ENCODE data around the gene GAMT. TPM values are rescaled to one million over a fixed set of nuclear protein-coding genes. Genes with fewer than 3 reads are reported as not detected.

Gene GAMT
- total and polyA plus RNA-seq, 2 experiments from 2014 or later = 121 to 170 TPM

DNA sequence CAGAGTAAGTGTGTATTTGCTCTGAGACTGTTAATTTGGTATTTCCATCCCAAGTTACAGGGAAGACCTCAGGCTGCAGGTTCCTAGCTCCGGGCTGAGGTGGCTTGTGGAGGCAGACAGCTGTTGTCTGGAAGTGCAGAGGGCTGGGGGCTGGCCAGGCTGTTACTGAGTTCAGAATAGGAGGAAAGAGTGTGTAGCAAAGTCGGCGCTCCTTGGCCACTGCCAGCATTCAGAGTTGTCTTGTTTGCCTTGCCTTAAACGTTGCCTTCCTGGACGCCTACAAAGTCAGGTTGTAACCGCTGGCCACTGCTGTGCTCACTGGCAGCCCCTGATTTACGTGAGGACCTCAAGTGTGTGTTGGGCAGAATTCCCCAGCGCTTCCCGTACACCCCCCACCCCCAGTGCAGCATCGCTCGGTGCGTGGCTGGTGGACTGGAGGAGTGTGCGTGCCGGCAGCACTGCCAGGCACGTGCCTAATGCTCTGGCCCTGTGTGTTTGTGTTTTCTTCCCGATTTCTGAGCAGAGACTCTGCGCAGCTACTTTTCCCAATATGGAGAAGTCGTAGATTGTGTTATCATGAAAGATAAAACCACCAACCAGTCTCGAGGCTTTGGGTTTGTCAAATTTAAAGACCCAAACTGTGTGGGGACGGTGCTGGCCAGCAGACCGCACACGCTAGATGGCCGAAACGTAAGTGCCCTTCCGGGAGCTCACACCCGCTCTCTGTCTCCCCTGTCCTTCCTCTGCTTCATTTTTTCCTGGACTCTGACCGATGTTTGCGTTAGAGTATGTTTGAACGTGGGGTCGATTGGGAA is 16.5 kb upstream of the GAMT start:
- peaks cover 90% of the 10 kb centered on the region for H3K79me2 ChIP-seq
- peak overlapping the region; percentile 99 for H3K27ac ChIP-seq
- peaks cover 55% of the 10 kb centered on the region for H4K20me1 ChIP-seq (ENCODE audit: insufficient read depth, poor library complexity, severe bottlenecking)
- H3K4me2 ChIP-seq = peak overlapping the region; percentile 75
- no peaks in the 10 kb centered on the region for H3K27me3 ChIP-seq
- TF ChIP-seq, protein P1, sequence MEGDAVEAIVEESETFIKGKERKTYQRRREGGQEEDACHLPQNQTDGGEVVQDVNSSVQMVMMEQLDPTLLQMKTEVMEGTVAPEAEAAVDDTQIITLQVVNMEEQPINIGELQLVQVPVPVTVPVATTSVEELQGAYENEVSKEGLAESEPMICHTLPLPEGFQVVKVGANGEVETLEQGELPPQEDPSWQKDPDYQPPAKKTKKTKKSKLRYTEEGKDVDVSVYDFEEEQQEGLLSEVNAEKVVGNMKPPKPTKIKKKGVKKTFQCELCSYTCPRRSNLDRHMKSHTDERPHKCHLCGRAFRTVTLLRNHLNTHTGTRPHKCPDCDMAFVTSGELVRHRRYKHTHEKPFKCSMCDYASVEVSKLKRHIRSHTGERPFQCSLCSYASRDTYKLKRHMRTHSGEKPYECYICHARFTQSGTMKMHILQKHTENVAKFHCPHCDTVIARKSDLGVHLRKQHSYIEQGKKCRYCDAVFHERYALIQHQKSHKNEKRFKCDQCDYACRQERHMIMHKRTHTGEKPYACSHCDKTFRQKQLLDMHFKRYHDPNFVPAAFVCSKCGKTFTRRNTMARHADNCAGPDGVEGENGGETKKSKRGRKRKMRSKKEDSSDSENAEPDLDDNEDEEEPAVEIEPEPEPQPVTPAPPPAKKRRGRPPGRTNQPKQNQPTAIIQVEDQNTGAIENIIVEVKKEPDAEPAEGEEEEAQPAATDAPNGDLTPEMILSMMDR (IDR thresholded peaks at IDR 0.05; ENCODE audit: poor library complexity) = no peak
- TF ChIP-seq EZH2phosphoT487 (IDR thresholded peaks at IDR 0.05; ENCODE audit: low read depth, severe bottlenecking, unreplicated experiment) (no peak), EZH2 (IDR thresholded peaks at IDR 0.05; ENCODE audit: borderline replicate concordance) (no peak)
- peaks cover 43% of the 10 kb centered on the region for H3K4me1 ChIP-seq (ENCODE audit: insufficient read depth)
- no peaks in the 10 kb centered on the region for H3K9me3 ChIP-seq (ENCODE audit: low read depth)
- WGBS (ENCODE audit: low lambda C conversion rate, missing lambda C conversion rate) = 72% methylated on average over 30 of the region's 30 CpGs
- no peak overlapping the region for H2AFZ ChIP-seq
- H3K36me3 ChIP-seq (replicated peaks; ENCODE audit: insufficient read depth, low read depth) = no peaks in the 10 kb centered on the region
- no peak overlapping the region for H3K4me3 ChIP-seq
- no peak for DNase-seq (ENCODE audit: low spot score)
- H3K9me2 ChIP-seq (replicated peaks; ENCODE audit: insufficient read depth) = no peaks in the 10 kb centered on the region

DNA sequence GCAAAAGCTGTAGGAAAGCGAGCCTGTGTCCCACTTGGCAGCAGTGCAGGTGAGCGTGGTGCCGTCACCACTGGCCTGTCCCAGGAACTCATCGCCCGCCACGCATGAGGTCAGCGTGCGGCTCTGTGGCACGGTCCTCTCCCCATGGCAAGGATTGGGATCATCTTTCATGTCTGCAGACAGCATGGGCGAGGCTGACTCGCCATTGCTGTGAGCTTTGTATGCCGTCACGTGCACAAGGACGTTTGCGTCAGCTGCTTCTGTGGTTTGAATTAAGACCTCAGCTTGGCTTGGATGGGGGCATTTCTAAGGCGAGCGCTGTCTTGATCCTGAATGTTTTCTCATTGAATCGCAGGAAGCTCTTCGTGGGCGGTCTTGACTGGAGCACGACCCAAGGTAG is 15.8 kb upstream of the GAMT start:
- TF ChIP-seq, protein P1 (IDR thresholded peaks at IDR 0.05; ENCODE audit: poor library complexity) = no peak
- no peak for TF ChIP-seq EZH2phosphoT487 (IDR thresholded peaks at IDR 0.05; ENCODE audit: low read depth, severe bottlenecking, unreplicated experiment)
- no peak for TF ChIP-seq EZH2 (IDR thresholded peaks at IDR 0.05; ENCODE audit: borderline replicate concordance)
- no peaks in the 10 kb centered on the region for H3K9me2 ChIP-seq (replicated peaks; ENCODE audit: insufficient read depth)
- 92% methylated on average over 21 of the region's 21 CpGs for WGBS (ENCODE audit: low lambda C conversion rate, missing lambda C conversion rate)
- H3K27ac ChIP-seq = peak overlapping the region; percentile 99
- no peak for DNase-seq (ENCODE audit: low spot score)
- H3K36me3 ChIP-seq (replicated peaks; ENCODE audit: insufficient read depth, low read depth) = no peaks in the 10 kb centered on the region
- H3K27me3 ChIP-seq = no peaks in the 10 kb centered on the region
- H2AFZ ChIP-seq = no peak overlapping the region
- H4K20me1 ChIP-seq (ENCODE audit: insufficient read depth, poor library complexity, severe bottlenecking) = peaks cover 63% of the 10 kb centered on the region
- H3K9me3 ChIP-seq (ENCODE audit: low read depth) = no peaks in the 10 kb centered on the region
- peaks cover 90% of the 10 kb centered on the region for H3K79me2 ChIP-seq
- peak overlapping the region; percentile 75 for H3K4me2 ChIP-seq
- no peak overlapping the region for H3K4me3 ChIP-seq
- H3K4me1 ChIP-seq (ENCODE audit: insufficient read depth) = peaks cover 43% of the 10 kb centered on the region

DNA sequence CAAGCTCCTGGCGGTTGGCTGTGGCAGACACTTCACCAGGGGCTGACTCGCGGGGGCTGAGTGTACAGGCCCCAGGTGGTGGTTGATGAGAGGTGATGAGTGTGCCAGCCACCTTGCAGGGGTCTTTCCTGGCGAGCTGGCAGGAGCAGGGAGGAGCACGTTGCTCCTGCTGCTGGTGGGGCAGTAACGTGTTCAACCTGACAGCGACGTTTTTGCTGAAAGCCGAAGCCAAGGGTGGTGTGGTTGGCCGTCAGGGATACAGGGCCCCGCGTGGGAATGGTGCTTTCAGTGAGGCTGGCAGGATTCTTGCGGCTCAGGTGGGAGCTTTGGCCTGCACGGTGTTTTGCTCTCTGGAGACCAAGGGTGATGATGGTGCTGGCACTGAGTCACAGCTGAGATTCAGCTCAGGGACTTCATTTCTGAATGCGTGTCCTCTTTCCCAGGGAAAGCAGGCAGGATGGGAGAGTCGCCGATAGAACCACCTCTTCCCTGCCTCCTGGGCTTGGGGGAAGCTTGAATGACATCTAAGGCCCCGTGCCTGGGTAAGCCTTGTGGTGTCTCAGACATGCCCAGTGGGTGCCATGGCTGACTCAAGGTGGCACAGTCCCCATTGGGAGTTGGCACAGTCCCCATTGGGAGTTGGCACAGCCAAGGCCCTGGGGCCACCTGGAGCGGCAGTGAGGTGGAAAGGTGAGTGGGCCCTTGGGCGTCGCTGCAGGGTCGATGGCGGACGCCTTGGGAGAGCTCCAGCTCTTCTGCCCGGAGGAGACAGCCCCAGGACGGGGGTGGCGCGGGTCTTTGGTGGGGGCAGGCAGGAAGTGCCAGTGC is 14.9 kb upstream of the GAMT start:
- DNase-seq (ENCODE audit: low spot score) = no peak
- no peaks in the 10 kb centered on the region for H3K9me2 ChIP-seq (replicated peaks; ENCODE audit: insufficient read depth)
- H3K4me1 ChIP-seq (ENCODE audit: insufficient read depth) = peaks cover 52% of the 10 kb centered on the region
- no peaks in the 10 kb centered on the region for H3K27me3 ChIP-seq
- WGBS (ENCODE audit: low lambda C conversion rate, missing lambda C conversion rate) = 85% methylated on average over 28 of the region's 28 CpGs
- H3K9me3 ChIP-seq (ENCODE audit: low read depth) = no peaks in the 10 kb centered on the region
- no peak overlapping the region for H3K4me3 ChIP-seq
- peaks cover 69% of the 10 kb centered on the region for H4K20me1 ChIP-seq (ENCODE audit: insufficient read depth, poor library complexity, severe bottlenecking)
- peak overlapping the region; percentile 99 for H3K27ac ChIP-seq
- H3K36me3 ChIP-seq (replicated peaks; ENCODE audit: insufficient read depth, low read depth) = no peaks in the 10 kb centered on the region
- H3K4me2 ChIP-seq = peak overlapping the region; percentile 75
- peaks cover 90% of the 10 kb centered on the region for H3K79me2 ChIP-seq
- TF ChIP-seq EZH2phosphoT487 (IDR thresholded peaks at IDR 0.05; ENCODE audit: low read depth, severe bottlenecking, unreplicated experiment) (no peak), EZH2 (IDR thresholded peaks at IDR 0.05; ENCODE audit: borderline replicate concordance) (no peak)
- TF ChIP-seq, protein P1 (IDR thresholded peaks at IDR 0.05; ENCODE audit: poor library complexity) = no peak
- no peak overlapping the region for H2AFZ ChIP-seq

Data from hepatocyte (in vitro differentiated cells).